ENCODE results near the gene ADARB1.
A peak's percentile ranks its signal among the peaks of the same experiment; 100 is the strongest.
"Not testable (repeated sequence)": the region's sequence is repeated elsewhere in the genome, so short reads cannot be mapped to it uniquely, and the experiment has no call there.

The ADARB1 gene, protein sequence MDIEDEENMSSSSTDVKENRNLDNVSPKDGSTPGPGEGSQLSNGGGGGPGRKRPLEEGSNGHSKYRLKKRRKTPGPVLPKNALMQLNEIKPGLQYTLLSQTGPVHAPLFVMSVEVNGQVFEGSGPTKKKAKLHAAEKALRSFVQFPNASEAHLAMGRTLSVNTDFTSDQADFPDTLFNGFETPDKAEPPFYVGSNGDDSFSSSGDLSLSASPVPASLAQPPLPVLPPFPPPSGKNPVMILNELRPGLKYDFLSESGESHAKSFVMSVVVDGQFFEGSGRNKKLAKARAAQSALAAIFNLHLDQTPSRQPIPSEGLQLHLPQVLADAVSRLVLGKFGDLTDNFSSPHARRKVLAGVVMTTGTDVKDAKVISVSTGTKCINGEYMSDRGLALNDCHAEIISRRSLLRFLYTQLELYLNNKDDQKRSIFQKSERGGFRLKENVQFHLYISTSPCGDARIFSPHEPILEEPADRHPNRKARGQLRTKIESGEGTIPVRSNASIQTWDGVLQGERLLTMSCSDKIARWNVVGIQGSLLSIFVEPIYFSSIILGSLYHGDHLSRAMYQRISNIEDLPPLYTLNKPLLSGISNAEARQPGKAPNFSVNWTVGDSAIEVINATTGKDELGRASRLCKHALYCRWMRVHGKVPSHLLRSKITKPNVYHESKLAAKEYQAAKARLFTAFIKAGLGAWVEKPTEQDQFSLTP

DNA sequence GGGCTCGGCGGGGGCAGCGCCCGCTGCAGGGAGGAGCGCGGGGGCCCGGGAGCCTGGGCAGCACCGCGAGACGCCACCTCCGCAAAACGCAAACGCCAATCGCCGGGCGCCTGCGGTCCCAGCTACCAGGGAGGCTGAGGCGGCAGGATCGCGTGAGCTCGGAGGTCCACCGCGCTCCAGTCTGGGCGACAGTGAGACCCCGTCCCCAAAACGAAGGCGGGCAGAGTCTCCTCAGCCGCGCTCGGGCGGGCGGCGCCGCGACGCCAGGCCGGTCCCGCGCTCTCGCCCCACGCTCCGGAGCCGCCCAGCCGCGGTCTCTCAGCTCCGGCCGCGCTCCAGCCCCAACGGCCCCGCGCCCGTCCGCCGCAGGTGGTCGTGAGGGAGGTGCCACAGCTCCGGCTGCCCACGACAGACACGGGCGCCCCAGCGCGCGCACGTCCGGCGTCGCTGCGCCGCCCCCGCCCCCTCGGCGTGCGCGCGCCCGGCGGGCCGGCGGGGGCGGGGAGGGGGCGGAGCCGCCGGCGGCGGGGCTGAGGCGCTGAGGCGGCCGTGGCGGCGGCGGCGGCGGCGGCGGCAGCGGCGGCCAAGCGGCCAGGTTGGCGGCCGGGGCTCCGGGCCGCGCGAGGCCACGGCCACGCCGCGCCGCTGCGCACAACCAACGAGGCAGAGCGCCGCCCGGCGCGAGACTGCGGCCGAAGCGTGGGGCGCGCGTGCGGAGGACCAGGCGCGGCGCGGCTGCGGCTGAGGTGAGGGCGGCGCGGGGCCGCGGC lies at the start of gene ADARB1:
Gene ADARB1, plus strand, starts transcription at position 533 of the 770 bp plus-strand sequence. CDS start 97,077 bp downstream, outside the sequence.
- peak; percentile 67 for DNase-seq

DNA sequence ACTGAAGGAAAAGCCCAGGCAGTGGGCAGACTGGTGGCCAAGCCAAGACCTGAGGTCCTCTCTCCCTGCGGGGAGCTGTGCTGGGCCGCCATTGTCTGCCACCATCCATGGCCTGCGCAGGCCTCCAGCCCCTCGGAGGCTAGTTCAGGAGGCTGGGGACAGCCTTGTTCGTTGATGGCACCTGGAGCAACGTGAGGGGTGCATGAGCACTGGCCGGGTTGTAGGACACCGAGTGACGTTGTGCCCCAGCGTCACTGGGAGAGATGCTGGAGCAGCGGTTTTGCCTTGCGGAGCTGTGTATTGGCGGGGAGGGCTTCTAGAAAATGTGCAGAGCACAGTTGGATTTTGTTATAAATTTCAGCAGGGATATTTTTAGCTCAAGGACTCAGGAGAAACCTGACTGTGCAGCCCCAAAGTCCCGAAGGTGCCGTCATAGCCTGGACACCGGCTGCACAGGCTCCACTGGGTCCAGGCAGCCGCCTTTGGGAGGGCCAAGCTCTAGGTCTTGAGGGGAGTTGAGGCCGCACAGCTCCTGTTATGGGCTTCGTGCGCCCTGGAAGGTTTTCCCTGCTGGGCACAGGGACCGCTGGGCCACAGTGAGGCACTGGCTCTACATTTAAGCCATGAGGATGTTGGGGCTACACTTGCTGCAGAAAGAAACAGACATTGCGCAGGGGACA lies 48.2 kb upstream of the ADARB1 start:
- DNase-seq, result no peak

DNA sequence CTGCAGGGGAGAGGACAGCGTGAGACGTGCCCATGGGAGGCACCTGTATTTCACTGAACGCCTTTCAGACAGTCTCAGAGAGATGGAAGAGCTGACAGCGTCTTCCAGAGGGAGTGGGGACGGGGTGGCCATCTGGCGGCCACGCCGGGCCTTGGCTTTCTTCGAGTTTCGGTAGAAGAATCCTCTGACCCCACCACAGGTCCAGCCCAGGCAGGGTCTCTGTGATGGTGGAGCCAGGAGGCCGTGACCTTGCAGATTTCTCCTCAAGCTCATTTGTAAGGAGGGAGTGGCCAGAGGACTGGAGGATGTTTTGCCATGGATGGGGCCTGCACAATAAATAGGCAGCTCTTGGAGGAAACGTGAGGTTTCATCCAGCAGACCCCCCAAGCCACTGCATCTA lies 47.6 kb upstream of the ADARB1 start:
- no peak for DNase-seq

DNA sequence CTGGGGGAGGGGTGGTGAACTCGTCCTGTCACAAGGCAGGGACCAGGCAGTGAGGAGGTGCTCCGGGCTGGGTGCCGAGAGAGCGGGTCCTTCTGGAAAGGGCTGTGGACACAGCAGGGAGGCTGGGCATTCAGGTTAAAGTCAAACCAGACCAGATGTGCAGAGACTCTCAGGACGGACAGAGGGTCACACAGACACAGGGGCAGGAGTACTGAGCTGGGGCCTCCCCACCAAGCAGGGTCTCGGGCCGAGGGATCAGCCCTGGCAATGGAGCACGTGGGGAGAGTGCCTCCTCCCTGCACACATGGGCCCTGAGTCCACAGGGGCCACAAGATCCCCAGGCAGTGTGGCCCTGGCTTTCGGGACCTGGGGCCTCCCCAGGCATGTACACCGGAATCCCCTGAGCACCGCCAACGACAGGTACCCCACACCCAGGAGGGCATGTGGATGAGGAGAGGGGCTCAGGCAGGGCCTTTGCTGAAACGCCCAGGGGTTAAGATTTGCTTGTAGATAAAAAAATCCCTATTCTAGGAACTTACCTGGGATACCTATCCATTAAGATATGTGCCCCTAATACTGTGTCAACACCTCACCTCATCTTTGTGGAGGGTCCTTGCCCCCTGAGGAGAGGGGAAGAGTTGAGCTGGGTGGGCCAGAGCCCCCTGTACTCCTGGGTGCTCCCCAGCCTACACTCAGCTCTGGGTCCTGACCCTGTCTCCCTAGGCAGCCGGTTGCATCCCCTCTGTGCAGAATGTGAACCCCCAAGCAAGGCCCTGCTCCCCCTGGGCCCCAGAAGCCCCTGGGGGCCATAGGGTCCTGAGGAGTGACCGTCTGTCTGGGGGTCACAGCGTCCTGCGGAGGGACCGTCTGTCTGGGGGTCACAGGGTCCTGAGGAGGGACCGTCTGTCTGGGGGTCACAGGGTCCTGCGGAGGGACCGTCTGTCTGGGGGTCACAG lies 46.9 kb upstream of the ADARB1 start:
- no peak for DNase-seq

DNA sequence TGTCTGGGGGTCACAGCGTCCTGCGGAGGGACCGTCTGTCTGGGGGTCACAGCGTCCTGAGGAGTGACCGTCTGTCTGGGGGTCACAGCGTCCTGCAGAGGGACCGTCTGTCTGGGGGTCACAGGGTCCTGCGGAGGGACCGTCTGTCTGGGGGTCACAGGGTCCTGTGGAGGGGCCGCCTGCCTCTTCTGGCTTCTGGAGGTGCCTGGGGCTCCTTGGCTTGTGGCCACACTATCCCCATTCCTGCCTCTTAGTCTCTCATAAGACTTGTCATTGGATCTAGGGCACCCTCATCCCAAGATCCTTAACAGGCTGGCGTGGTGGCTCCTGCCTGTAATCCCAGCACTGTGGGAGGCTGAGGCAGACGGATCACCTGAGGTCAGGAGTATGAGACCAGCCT lies 45.7 kb upstream of the ADARB1 start:
- not testable (repeated sequence) for DNase-seq

DNA sequence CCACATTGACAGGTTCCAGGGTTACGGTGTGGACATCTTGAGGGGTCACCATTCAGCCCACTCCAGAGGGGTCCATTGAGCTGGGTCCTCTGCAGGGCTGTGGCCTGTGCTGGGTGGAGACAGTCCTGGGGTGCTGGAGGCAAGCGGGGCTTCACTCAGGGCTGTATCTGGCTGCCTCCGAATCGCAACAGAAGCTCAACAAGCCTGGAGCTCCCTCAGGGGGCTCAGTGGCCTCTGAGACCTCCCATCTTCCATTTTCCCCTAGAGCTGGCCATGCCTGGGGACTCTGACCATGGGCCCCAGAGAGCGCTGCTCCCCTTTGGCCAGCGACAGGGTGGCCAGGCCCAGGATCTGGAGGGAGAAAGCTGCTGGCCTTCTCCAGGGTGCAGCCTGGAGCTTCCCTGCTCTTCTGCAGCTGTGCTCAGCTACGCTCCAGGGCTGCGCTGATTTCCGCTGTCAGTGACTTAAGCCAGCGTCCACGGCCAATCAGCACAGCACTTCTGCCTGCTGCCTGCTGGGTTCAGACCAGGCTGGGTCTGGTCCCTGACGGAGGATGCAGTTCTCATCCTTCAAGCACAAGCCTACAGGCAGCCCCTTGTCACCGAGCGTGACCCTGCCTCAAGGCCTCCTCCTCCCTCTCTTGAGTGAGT lies 45.0 kb upstream of the ADARB1 start:
- peak; percentile 36 for DNase-seq

DNA sequence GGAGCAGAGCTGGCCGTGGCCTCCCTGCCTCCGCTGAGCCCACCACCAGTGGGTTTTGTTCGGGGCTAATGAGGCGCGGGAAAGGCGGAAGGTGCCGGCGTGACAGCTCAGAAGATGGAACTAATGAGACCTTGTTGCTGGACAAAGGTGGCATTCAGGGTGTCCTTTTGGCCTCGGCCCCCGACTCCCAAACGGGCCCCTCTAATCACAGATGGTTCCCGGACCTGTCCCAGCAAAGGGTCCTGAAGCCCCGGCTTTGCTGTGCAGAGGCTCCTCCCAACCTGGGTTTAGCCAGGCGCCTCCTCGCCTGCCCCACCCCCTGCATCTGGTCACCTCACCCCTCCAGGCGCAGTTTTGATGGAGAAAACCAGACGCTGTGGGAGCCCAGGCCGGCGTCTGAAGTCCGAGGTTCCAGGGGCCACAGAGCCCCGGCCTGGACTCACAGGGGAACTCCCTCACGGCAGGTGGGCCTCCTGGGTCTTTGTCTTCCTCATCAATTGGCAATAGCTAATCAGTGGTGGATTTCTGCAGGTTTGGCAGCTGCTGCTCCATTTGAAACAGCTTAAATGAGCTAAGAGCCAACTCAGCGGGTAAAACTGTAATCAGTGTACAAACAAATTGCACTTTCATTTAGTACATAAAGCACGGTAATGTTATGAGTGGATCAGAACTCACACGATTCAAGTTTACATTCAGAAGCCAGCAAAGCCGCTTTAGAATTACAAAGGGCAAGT lies 44.3 kb upstream of the ADARB1 start:
- DNase-seq, result no peak

DNA sequence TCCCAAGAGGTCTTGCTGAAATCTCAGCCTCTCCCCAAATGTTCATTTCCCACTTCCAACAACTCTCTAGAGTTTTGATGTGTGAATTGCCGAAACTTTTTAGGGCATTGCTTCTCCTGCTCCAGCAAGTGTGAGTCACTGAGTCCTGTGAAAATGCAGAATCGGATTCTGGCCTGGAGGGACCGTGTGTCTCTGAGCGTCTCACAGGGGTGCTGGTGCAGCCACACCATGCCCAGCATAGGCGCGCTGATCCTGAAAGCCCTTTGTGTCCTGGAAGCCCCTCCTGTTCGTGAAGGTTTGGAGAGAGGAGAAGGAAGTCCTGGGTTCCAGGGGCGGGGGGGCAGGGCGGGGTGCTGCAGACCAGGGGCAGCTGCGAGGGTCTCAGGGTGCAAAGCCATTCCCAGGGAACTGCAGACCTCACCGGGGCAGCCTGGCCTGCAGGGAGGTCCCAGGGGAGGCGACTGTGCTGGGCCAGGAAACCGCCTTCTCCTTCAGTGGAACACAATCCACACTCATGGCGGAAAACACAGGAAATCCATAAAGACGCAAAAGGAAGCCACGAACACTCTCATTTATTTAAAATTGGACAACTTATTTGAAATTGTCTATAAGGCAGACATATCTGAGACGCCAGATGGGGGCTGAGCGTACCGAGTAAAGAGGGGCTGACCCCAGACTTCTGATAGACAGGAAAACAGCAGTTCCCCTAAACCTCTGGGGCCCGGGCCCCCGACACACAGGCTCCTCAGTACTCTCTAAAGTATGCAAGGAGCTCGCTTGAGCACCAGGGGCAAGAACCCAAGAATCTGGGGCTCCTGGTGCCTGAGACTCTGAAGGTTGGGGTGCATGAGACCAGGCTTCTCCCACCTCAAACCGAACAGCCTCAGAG lies 43.5 kb upstream of the ADARB1 start:
- DNase-seq, result no peak

DNA sequence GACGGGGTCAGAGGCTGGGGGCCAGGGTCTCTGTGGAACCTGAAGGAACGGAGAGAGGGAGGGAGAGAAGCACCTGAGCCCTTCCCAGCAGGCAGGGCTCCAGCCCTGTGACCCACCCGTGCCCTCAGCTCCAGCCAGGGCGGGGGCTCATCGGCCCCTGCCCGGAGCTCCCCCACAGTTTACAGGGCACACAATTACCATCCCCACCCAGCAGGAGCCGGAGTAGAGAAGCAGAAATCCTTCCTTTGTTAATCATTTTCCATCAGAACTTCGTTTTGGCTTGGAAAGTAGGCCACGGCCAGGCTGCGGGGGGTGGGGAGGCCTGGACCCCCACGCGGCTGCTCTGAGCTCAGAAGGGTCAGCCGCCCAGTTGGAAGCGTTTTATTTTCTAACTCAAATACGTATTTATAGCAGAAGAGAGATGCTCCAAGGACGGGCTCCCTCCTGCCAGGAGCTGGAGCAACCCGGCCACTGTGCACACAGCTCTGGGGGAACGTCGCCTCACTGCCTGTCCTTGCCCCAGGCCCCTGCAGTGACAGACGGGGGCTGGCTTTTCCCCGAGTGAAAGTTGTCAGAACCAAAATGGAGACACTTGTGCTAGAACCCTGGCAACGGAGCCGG lies 42.7 kb upstream of the ADARB1 start:
- DNase-seq, result no peak

DNA sequence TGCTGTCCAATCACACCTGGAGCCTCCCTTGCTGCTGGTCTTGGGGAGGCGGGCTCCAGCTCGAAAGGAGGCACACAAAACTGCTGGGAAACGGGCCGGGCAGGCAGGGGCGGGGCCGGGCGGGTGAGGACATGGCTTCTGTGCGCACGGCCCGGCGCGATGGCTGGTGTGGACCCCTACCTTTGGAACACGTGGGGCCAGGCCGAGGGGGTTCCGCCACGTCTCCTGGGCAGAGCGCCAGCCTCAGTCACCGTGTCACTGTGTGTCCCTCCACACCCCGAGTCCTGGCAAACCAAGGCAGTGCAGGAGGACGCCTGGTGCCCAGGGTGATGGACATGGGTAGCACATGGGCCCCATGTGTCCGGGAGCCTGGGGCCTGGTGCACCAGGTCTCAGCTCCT lies 42.0 kb upstream of the ADARB1 start:
- DNase-seq, result no peak

DNA sequence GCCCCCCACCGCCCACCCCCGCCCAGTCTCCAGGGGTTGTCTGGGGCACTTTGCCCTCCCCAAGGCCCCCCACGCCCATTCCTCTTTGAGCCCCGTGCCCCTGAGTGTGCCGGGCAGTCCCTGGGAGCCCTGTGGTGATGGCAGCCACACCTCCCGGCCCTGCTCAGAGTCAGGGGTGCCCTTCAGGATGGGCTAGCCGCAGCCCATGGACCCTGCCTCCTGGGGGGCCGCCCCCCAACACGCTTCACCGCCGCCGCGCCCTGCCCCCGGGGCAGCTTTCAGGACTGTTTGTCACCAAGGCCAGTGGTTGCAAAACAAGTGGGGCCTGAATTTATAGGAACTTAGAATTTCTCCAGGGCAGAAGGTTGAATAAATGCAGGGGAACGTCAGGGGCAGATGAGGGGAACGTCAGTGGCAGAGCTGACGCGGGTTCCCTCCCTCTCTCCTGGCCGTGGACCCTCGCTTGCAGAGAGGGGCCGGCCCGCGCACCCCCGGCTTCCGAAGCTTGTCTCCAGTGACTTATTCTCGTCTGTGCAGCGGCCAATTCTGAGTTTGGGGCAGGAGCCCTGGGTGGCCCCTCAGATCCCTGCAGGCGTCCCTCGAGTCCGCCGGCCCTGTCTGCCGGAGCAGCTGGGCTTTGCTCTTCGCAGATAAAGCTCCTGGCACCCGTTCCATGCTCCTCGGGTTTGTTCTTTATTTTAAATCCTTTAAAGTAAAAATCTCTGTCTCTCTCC lies 41.2 kb upstream of the ADARB1 start:
- no peak for DNase-seq

DNA sequence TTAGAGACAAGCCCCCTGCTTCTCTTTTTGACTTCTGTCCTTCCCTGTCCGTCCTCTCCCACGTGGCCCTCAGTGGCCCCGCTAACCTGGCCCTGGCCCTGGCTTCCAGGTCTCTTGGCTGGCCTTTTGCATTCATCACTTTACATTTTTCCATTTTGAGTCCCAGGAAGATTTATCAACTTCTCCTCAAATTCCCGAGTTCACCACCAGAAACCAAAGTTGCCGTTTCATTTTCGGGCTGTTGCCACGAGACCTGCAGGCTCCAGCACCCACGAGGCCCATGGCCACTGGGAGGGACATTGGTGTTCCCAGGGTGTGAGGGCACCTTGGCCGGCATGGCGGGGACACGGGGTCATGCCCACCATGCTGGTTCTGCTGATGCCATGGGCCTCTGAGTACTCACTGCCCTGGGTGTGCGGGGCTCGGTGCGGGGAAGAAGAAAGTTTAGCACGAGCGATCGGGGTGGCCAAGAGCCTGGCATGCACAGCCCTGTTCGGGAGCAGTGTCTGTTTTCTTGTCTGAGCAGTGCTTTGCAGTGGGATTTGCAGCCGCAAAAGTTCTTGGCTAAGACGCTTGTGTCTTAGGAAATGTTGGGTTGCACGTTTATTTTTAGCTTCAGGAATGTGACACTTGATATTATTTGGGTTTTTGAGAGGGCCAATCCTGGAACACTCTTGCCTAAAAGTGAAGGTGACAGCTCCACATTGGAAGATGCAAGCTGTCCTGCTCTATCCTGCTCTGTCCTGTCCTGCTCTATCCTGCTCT lies 40.4 kb upstream of the ADARB1 start:
- DNase-seq, result peak; percentile 77

DNA sequence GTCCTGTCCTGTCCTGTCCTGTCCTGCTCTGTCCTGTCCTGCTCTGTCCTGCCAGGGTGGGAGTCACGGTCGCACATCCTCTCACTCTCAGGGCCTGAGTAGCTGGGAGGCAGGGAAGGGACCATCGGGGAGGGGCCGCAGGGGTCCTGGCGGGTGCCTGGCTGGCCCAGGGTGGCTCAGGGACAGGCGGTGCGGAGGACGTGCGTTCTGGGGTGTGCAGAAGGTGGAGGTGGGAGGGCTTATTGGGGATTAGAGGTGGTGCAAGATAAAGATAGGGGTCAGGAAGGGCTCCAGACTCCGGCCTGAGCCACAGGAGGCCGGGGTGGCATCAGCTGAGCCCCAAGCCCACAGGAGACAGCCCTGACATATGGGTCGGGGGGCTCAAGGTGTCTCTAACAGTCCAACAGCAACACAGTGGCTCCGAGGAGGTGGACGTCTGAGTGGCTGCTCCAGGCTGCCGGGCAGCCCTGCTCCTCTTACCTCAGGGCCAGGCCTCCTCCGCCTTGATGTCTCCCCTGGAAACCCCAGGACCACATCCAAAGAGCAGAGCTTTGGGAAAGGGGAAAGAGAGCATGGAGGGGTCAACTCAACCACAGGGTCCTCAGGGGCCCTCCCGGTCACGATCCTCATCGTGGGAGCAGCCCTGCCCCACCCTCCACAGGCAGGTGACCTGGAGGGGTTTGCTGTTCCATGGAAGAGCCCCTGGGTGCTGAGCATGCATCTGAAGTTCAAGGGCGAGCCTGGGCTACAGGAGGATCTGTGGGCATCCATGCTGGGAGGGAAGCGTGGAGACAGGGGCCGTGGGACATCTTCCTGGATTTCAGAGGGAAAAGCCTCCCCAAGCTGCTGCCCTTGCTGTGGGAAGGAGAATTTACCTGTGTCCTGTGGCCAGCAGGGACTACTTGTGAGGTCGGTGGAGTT lies 39.6 kb upstream of the ADARB1 start:
- DNase-seq, result no peak

DNA sequence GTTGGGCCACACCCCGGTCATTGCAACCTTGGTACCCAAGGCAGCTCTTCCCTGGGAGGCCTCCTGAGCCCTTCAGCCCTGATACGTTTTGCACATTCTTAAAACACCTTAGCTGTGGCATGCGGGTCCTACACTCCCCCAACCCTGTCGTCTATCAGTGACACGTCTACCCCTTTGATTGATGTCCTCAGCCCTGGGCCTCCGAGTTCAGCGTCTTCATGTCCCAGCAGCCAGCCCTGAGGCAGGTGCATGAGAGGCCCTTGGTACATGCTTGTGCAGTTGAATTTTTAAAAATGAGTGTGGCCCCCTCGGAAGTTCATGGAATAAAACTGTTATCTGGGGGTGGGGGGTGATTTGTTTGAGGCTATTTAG lies 38.9 kb upstream of the ADARB1 start:
- no peak for DNase-seq

DNA sequence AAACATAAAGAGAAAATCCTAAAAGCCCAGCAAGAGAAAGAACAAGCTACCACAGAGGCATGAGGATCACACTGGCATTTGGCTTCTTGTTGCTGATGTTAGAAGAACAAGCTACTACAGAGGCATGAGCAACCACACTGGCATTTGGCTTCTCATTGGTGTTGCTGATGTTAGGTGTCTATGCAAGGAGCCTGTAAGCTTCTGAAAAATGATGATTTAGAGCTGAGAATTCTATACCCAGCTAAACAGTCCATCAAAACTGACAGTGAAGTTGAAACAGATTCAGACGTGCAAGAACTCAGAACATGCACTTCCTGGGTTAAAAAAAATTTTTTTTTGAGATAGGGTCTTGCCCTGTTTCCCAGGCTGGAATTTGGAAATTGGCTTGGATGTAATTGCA lies 37.8 kb upstream of the ADARB1 start:
- no peak for DNase-seq

DNA sequence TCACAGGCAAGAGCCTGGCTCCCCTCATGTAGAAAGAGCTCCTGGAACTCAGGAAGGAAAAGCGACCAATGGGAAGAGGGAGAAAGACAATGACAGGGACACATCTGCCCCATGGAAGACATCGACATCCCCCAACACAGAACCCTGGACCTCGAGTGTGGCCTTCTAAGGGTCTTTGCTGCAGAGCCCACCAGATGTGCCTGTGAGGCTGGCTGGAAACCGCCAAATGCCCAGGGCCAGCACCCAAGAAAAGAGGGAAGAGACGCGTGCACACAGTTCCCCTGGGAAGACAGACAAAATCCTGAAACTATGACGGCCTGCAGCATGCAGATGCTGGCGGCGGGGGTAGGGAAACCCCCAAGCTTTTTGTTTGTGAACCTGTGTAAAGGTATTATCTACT lies 36.4 kb upstream of the ADARB1 start:
- no peak for DNase-seq
